Bronchial epithelial cell (primary cell): Measurements from ENCODE around the gene TP53. TPM values are rescaled to one million over a fixed set of nuclear protein-coding genes. Genes with fewer than 3 reads are reported as not detected.

ENCODE experiments used
- DNase-seq: peaks from one replicate; pipeline ENCODE4 v3.0.0-alpha.2; 2010; ENCODE audit warnings: low read depth
- FAIRE-seq: peaks from 2 replicates; lab custom pipeline; 2011; peaks lifted over from hg19 to GRCh38; lab: Jason Lieb, UNC
- H3K27me3 ChIP-seq: 2 replicates; pipeline ENCODE4 v1.5.1; 2011; ENCODE audit warnings: low read length; ENCODE audit not compliant: control insufficient read depth, insufficient read depth
- H3K36me3 ChIP-seq: 2 replicates; pipeline ENCODE4 v1.5.1; 2011; ENCODE audit warnings: low read length; ENCODE audit not compliant: control insufficient read depth, insufficient read depth
- H3K4me3 ChIP-seq: 2 replicates; pipeline ENCODE4 v1.5.1; 2011; ENCODE audit warnings: mild to moderate bottlenecking, low read depth, low read length, control low read depth
- CTCF ChIP-seq: IDR thresholded peaks from 2 replicates; pipeline ENCODE4 v1.5.1; 2011; ENCODE audit warnings: mild to moderate bottlenecking, moderate library complexity, low read length, control low read depth, inconsistent platforms; ENCODE audit not compliant: insufficient read depth, severe bottlenecking
- total RNA-seq: library from RNA; depleted of rRNA; stranded (reverse); fragments of >200 nt; gene quantifications from 2 replicates; pipeline ENCODE4 v1.2.1, GENCODE V29; 2014

TP53 gene
- total RNA-seq, 1 donor from 2014 or later, result 9.2 TPM

GRCh38 chr17:7634384-7634783 lies 52.9 kb downstream of the TP53 start:
- no peak for FAIRE-seq

GRCh38 chr17:7633093-7633492 lies 54.2 kb downstream of the TP53 start:
- FAIRE-seq, result no peak
- TF ChIP-seq CTCF, result no peak

More at GRCh38 chr17:7634384-7634783, 52.9 kb downstream of the TP53 start:
- no peaks in the 10 kb centered on the region for H3K36me3 ChIP-seq
- TF ChIP-seq CTCF, result peak; percentile 43
- DNase-seq, result no peak
- H3K27me3 ChIP-seq, result no peaks in the 10 kb centered on the region
- no peak overlapping the region for H3K4me3 ChIP-seq

GRCh38 chr17:7632492-7632894 lies 54.8 kb downstream of the TP53 start:
- DNase-seq (peak; percentile 55), FAIRE-seq (no peak)
- Histone ChIP-seq H3K36me3 (no peaks in the 10 kb centered on the region), H3K4me3 (no peak overlapping the region), H3K27me3 (no peaks in the 10 kb centered on the region)
- TF ChIP-seq CTCF, result peak; percentile 84

More at GRCh38 chr17:7633093-7633492, 54.2 kb downstream of the TP53 start:
- Histone ChIP-seq H3K36me3 (no peaks in the 10 kb centered on the region), H3K27me3 (no peaks in the 10 kb centered on the region), H3K4me3 (no peak overlapping the region)
- no peak for DNase-seq

GRCh38 chr17:7631398-7632380 lies 55.6 kb downstream of the TP53 start:
- H3K4me3 ChIP-seq, result no peak overlapping the region
- DNase-seq (no peak), FAIRE-seq (no peak)
- H3K27me3 ChIP-seq, result no peaks in the 10 kb centered on the region
- H3K36me3 ChIP-seq, result no peaks in the 10 kb centered on the region
- no peak for TF ChIP-seq CTCF

- no peak for FAIRE-seq
- no peak for TF ChIP-seq CTCF
- no peaks in the 10 kb centered on the region for H3K36me3 ChIP-seq
Observed at GRCh38 chr17:7629939-7630571, 57.2 kb downstream of the TP53 start, which contains the start of gene SHBG. Gene SHBG, plus strand, starts transcription at chr17:7630135. Its CDS starts 38 bp downstream, at chr17:7630173.

More at GRCh38 chr17:7629939-7630571, 57.2 kb downstream of the TP53 start, which contains the start of gene SHBG:
- Histone ChIP-seq H3K4me3 (no peak within 1 kb of the TSS), H3K27me3 (no peaks in the 10 kb centered on the region)
- no peak for DNase-seq
